ENCODE data around the gene CRYGS.

The CRYGS gene

DNA sequence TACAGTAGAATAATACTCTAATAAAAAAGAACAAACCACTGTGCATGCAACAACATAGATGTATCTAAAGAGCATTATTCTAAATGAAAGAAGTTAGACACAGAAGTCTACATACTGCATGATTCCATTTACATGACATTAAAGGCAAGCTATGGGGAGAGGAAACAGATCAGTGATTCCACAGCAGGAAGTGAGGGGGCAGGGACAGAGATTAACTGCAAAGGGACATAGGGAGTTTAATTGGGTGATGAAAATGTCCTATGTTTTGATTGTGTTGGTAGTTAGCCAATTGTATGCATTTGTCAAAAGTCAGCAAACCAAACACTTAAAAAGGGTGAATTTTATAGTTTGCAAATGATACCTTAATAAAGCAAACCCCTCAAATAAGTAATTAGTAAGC lies 13.8 kb downstream of the CRYGS start:
- H3K4me3 ChIP-seq (ENCODE audit: low read depth, low read length): no peak overlapping the region
- ChIA-PET POLR2A (no interaction called here), CTCF (interaction anchor here (4.3 kb wide), 1 partner anchor 10 kb away, joined by 30 read pairs; no protein-coding TSS in a partner anchor)
- TF ChIP-seq, protein P1, sequence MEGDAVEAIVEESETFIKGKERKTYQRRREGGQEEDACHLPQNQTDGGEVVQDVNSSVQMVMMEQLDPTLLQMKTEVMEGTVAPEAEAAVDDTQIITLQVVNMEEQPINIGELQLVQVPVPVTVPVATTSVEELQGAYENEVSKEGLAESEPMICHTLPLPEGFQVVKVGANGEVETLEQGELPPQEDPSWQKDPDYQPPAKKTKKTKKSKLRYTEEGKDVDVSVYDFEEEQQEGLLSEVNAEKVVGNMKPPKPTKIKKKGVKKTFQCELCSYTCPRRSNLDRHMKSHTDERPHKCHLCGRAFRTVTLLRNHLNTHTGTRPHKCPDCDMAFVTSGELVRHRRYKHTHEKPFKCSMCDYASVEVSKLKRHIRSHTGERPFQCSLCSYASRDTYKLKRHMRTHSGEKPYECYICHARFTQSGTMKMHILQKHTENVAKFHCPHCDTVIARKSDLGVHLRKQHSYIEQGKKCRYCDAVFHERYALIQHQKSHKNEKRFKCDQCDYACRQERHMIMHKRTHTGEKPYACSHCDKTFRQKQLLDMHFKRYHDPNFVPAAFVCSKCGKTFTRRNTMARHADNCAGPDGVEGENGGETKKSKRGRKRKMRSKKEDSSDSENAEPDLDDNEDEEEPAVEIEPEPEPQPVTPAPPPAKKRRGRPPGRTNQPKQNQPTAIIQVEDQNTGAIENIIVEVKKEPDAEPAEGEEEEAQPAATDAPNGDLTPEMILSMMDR (IDR thresholded peaks at IDR 0.05; ENCODE audit: insufficient read depth, low read length, missing control alignments): no peak
- no peak for DNase-seq (ENCODE audit: low read depth, low spot score)

DNA sequence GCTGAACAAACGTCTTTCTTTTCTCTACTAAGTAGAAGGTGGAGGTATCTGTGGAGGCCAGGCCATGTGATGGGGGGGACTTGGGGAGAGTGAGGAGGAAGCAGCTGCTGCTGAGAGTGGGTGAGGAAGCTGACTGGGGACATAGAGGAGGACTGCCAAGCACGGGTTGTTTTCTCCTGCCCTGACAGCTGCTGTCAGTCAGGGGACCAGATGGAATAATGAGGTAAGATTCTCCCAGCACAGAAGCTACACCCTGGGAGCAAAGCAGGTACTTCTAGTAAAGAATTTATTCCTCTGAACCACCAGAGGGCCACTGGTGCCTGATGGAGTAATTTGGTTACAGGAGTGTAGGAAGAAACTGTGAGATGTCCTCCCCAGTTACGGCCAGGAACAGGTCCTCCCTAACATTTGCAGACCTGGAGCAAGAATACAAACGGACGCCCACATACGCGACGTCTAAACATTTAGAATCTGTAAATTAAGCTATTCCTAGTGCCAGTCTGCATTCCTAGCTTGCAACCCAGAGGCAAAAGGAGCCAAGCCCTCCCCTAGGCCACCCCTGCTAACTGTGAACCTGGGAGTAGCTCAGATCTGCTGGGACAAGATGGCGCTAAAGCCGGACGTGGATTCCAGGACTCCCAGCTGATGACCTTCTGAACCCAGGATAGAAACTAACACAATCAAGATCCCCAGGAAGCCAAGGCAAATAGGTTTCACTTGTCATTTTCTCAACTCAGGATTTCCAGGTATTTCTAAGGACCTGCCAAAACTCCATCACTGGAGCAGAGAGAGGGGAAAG lies 14.8 kb downstream of the CRYGS start:
- ChIA-PET CTCF (interaction anchor here (4.3 kb wide), 1 partner anchor 11 kb away, joined by 30 read pairs; no protein-coding TSS in a partner anchor), POLR2A (no interaction called here)
- H3K4me3 ChIP-seq (ENCODE audit: low read depth, low read length): no peak overlapping the region
- no peak for DNase-seq (ENCODE audit: low read depth, low spot score)
- TF ChIP-seq, protein P1 (IDR thresholded peaks at IDR 0.05; ENCODE audit: insufficient read depth, low read length, missing control alignments): no peak

DNA sequence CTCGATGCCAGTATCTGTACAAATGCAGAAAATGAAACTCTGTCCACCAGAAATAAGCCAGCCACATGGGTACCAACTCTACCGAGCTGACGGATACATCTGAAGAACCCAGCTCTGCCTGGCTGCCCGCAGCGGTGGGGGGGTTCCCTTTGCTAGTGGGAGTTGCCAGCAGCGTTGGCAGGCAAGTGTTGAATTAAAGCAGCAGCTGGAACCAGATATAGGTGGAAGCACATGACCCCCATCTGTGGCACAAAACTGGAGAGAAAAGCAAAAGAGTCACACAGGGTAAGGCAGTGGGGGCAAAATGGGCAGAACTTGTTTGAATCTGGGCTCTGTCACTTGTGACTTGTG lies 17.9 kb downstream of the CRYGS start:
- CTCF ChIA-PET: interaction anchor here (0.9 to 1.5 kb wide), 2 partner anchors 14 to 549 kb away, joined by 3 to 5 read pairs; no protein-coding TSS in a partner anchor
- POLR2A ChIA-PET: no interaction called here
- DNase-seq (ENCODE audit: low read depth, low spot score): no peak
- TF ChIP-seq, protein P1 (IDR thresholded peaks at IDR 0.05; ENCODE audit: insufficient read depth, low read length, missing control alignments): no peak
- no peak overlapping the region for H3K4me3 ChIP-seq (ENCODE audit: low read depth, low read length)

DNA sequence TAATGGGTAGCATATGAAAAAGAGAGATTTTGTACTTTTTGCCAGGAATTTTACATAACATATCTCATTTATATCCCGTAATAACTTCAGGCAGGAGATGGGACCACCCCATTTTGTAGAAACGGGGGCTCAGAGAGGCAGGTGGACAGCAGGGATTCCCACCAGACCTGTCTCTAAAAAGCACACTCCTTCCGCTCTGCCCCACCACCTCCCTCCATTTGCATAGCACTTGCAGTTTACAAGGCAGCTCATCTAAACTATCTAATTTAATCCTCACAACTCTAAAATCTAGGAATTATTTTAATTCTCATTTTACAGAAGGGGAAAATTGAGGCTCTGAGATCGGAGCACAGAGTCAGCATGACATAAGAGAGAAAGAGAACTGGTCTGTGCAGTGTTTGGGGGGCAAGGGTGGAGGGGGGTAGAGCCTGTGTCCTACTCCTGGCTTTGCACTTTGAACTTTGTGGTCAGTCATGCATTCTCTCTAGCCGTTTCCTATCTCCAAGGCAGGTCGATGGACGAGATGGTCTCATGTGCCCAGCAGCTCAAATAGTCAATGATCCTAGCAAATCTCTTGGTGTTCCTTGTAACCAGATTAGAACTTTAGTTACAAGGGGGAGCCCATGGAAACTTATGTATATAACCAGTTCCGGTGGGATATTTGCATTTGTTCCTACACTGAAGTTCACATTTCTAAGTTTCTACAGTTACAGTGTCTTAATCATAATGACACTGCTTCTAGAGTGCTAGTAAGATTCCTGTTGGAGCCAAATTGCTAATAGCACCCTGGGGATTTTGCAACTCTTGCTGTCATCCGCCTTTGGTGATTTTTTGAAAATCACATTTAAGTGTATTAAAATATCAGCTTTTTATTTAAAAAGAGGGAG lies 18.6 kb downstream of the CRYGS start:
- TF ChIP-seq, protein P1 (IDR thresholded peaks at IDR 0.05; ENCODE audit: insufficient read depth, low read length, missing control alignments): no peak
- no peak for DNase-seq (ENCODE audit: low read depth, low spot score)
- H3K4me3 ChIP-seq (ENCODE audit: low read depth, low read length): no peak overlapping the region
- ChIA-PET CTCF (interaction anchor here (0.9 to 1.5 kb wide), 2 partner anchors 14 to 549 kb away, joined by 3 to 5 read pairs; no protein-coding TSS in a partner anchor), POLR2A (no interaction called here)

DNA sequence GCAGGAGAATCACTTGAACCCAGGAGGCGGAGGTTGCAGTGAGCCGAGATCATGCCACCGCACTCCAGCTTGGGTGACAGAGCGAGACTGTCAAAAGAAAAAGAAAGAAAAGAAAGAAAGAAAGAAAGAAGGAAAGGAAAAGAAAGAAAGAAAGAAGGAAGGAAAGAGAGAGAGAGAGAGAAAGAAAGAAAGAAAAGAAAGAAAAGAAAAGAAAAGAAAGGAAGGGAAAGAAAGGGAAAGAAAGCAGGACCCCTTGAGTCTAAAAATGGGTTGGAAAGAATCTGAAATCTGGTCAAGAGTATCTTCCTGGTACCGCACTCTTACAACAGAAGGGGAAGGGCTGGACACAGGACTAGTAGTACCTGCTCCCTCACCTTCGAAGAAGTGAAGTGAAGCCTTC lies 19.6 kb downstream of the CRYGS start:
- H3K4me3 ChIP-seq (ENCODE audit: low read depth, low read length): no peak overlapping the region
- DNase-seq (ENCODE audit: low read depth, low spot score): no peak
- TF ChIP-seq, protein P1 (IDR thresholded peaks at IDR 0.05; ENCODE audit: insufficient read depth, low read length, missing control alignments): no peak
- POLR2A ChIA-PET: no interaction called here
- CTCF ChIA-PET: no interaction called here

DNA sequence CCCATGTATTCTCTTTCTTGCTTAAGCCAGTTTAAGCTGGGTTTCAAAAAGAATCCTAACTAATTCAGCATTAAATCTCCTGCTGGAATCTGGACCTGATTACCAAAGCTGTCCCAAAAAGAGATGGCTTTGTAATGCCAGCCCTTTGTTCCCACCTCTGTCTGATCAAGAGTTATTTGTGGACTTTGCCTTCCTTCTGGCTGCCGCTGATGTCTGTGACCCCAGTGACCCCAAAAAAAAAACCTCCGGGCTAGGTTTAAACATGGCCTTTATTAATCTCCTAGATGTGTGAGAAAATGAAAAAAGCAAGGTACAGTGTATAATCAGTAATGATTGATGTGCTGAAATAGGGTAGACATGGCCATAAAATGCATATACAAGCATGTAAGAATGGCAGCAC lies 20.7 kb downstream of the CRYGS start:
- ChIA-PET CTCF (no interaction called here), POLR2A (no interaction called here)
- TF ChIP-seq, protein P1 (IDR thresholded peaks at IDR 0.05; ENCODE audit: insufficient read depth, low read length, missing control alignments): no peak
- DNase-seq (ENCODE audit: low read depth, low spot score): no peak
- H3K4me3 ChIP-seq (ENCODE audit: low read depth, low read length): no peak overlapping the region
